HepG2 (cell line): ENCODE data around the gene DSG4. TPM values are rescaled to one million over a fixed set of nuclear protein-coding genes. Genes with fewer than 3 reads are reported as not detected.
A peak's percentile ranks its signal among the peaks of the same experiment; 100 is the strongest.

Source experiments
- ATAC-seq: fragments of 200-7000 bp; cut with Tn5 transposase; 3 replicates; pipeline ENCODE4 v1.9.1; 2020; ENCODE audit warnings: mild to moderate bottlenecking, moderate library complexity
- BruUV-seq: library from RNA; stranded (reverse); fragments of 400-500 nt; replicated peaks from 2 replicates; lab custom pipeline; 2021; lab: Mats Ljungman, UMichigan
- CTCF ChIA-PET: fragments of 300-600 bp; formaldehyde crosslinking; extraction: SDS; loops from one replicate; lab custom pipeline; 2021; ENCODE audit warnings: low total read pairs, inconsistent platforms, low intra/inter-chr PET ratio; lab: Yijun Ruan, JAX
- POLR2A ChIA-PET: fragments of 350-600 bp; sonication (Branson Sonifier 250); formaldehyde crosslinking; loops from one replicate; lab custom pipeline; 2020; ENCODE audit warnings: antibody characterized with exemption, inconsistent platforms; lab: Yijun Ruan, JAX
- DNase-seq: peaks from one replicate; pipeline ENCODE4 v3.0.0-alpha.2; 2015; ENCODE audit warnings: low spot score
- FAIRE-seq: peaks from 3 replicates; lab custom pipeline; 2011; peaks lifted over from hg19 to GRCh38; lab: Jason Lieb, UNC
- H2AFZ ChIP-seq: one replicate; pipeline ENCODE4 v1.6.1; 2011; ENCODE audit warnings: low read length, inconsistent platforms
- H3K27ac ChIP-seq: fragments of 300-600 bp; 3 replicates; pipeline ENCODE4 v1.8.0; 2011; ENCODE audit warnings: mixed run types, mild to moderate bottlenecking, mixed read lengths, low read length, inconsistent platforms; ENCODE audit not compliant: insufficient read depth; ENCODE audit errors: extremely low read length
- H3K27me3 ChIP-seq, 2 experiments: fragments of 200-600 bp in 1 of 2; 2 replicates in 1 of 2; 3 replicates in 1 of 2; pipeline versions ENCODE4 v1.6.0 to v1.8.0; 2011; ENCODE audit warnings: low read length in 2 of 2, mild to moderate bottlenecking in 2 of 2, moderate library complexity in 2 of 2, inconsistent platforms in 1 of 2; ENCODE audit not compliant: insufficient read depth in 2 of 2, control insufficient read depth in 1 of 2
- H3K36me3 ChIP-seq, 2 experiments: fragments of 200-600 bp in 1 of 2; replicated peaks in 1 of 2; 2 replicates in 1 of 2; 3 replicates in 1 of 2; pipeline versions ENCODE4 v1.5.1 to v1.8.0; 2011; ENCODE audit warnings: low read length in 2 of 2, inconsistent platforms in 1 of 2; ENCODE audit not compliant: insufficient read depth in 2 of 2, control insufficient read depth in 1 of 2
- H3K4me1 ChIP-seq: 2 replicates; pipeline ENCODE4 v1.5.1; 2012; ENCODE audit warnings: low read length, inconsistent platforms; ENCODE audit not compliant: insufficient read depth
- H3K4me2 ChIP-seq: 2 replicates; pipeline ENCODE4 v1.6.0; 2011; ENCODE audit warnings: low read depth, low read length, inconsistent platforms
- H3K4me3 ChIP-seq, 3 experiments: fragments of 200-600 bp in 1 of 3; sonication (generic), shearing (Covaris generic) in 1 of 3; replicated peaks in 1 of 3; 2 replicates each; pipeline ENCODE4 v1.5.1; 2011 to 2016; ENCODE audit warnings: low read length in 3 of 3, inconsistent platforms in 2 of 3, low read depth in 2 of 3, mild to moderate bottlenecking in 2 of 3, control low read depth in 1 of 3, mixed read lengths in 1 of 3; ENCODE audit not compliant: insufficient read depth in 1 of 3
- H3K79me2 ChIP-seq: one replicate; pipeline ENCODE4 v1.6.1; 2011; ENCODE audit warnings: low read length, inconsistent platforms; ENCODE audit not compliant: insufficient read depth
- H3K9ac ChIP-seq: 2 replicates; pipeline ENCODE4 v1.6.0; 2011; ENCODE audit warnings: mild to moderate bottlenecking, low read depth, low read length, inconsistent platforms; ENCODE audit not compliant: insufficient read depth
- H3K9me3 ChIP-seq: 2 replicates; pipeline ENCODE4 v1.5.1; 2012; ENCODE audit warnings: mild to moderate bottlenecking, low read length
- H4K20me1 ChIP-seq: 2 replicates; pipeline ENCODE4 v1.6.0; 2011; ENCODE audit warnings: inconsistent platforms, mild to moderate bottlenecking, low read length, moderate library complexity; ENCODE audit not compliant: insufficient read depth
- DPF2 ChIP-seq: sonication (generic); formaldehyde crosslinking; IDR thresholded peaks from 2 replicates; pipeline ENCODE4 v1.4.0; 2020; ENCODE audit warnings: mild to moderate bottlenecking, low read depth, missing genetic modification reagents, borderline replicate concordance
- FOSL2 ChIP-seq: sonication (generic); formaldehyde crosslinking; IDR thresholded peaks from 2 replicates; pipeline ENCODE4 v1.4.0; 2020; ENCODE audit warnings: missing genetic modification reagents
- KAT2B ChIP-seq: fragments of 150-350 bp; IDR thresholded peaks from 2 replicates; pipeline ENCODE4 v1.6.1; 2014; ENCODE audit warnings: low read depth, low read length, borderline replicate concordance
- KLF11 ChIP-seq: IDR thresholded peaks from 2 replicates; pipeline ENCODE4 v1.6.1; 2016; ENCODE audit warnings: missing compliant biosample characterization
- NFYC ChIP-seq: IDR thresholded peaks from 2 replicates; pipeline ENCODE4 v1.6.1; 2016; ENCODE audit warnings: missing genetic modification reagents, missing compliant biosample characterization
- POLR2A ChIP-seq, 2 experiments: IDR thresholded peaks; 2 replicates each; pipeline ENCODE4 v1.6.1; 2011; ENCODE audit warnings: low read depth in 2 of 2, low read length in 2 of 2, mild to moderate bottlenecking in 1 of 2, moderate library complexity in 1 of 2; ENCODE audit not compliant: insufficient read depth in 1 of 2
- ZNF382 ChIP-seq: sonication (generic); formaldehyde crosslinking; IDR thresholded peaks from 2 replicates; pipeline ENCODE4 v1.5.0; 2020; ENCODE audit warnings: missing genetic modification reagents, mild to moderate bottlenecking, borderline replicate concordance
- ZNF44 ChIP-seq: sonication (generic); formaldehyde crosslinking; IDR thresholded peaks from 2 replicates; pipeline ENCODE4 v1.5.1; 2020; ENCODE audit warnings: mild to moderate bottlenecking, missing genetic modification reagents
- WGBS: methylation state at CpG from one replicate; pipeline ENCODE4 v1.1.6; 2017; ENCODE audit warnings: low lambda C conversion rate; 5-methylcytosine and 5-hydroxymethylcytosine counted together
- in situ Hi-C: cut with HindIII; loops from 2 replicates; pipeline ENCODE4 v1.10.0; 2017; ENCODE audit warnings: low pct_unique_long_range_greater_than_20kb; ENCODE audit not compliant: extremely low pct_ligation_motif_present
- intact Hi-C: fragments of 100-400 bp; cut with micrococcal nuclease; formaldehyde crosslinking; loops from one replicate; pipeline ENCODE4 v1.10.0; 2022; ENCODE audit not compliant: unreplicated experiment
- polyA plus RNA-seq, 8 experiments: library from polyadenylated mRNA; depleted of rRNA in 3 of 8; stranded (reverse) in 7 of 8; unstranded in 1 of 8; fragments of >200 nt; fragmentation: Illumina TruSeq in 4 of 8; extraction: Trizol in 4 of 8; gene quantifications; 2 replicates each; pipeline versions ENCODE4 v1.2.1 to v1.2.3, GENCODE V29; 2011 to 2016; ENCODE audit warnings: low read depth in 4 of 8, missing spikeins in 1 of 8, mixed read lengths in 1 of 8; ENCODE audit not compliant: insufficient read depth in 1 of 8
- total RNA-seq, 5 experiments: library from RNA; depleted of rRNA; stranded (reverse); fragments of >200 nt; fragmentation: Illumina TruSeq; extraction: Trizol; gene quantifications; 2 replicates each; pipeline ENCODE4 v1.2.3, GENCODE V29; 2016; ENCODE audit warnings: low read depth in 1 of 5
- TF ChIP-seq, protein P1 (sequence below): sonication (generic); formaldehyde crosslinking; conservative IDR thresholded peaks from 2 replicates; pipeline ENCODE4 v1.8.0; 2022; ENCODE audit warnings: mild to moderate bottlenecking, moderate library complexity, missing genetic modification reagents
- TF ChIP-seq, protein P2 (sequence below): sonication (generic); formaldehyde crosslinking; IDR thresholded peaks from 2 replicates; pipeline ENCODE4 v1.5.0; 2020; ENCODE audit warnings: mild to moderate bottlenecking, missing genetic modification reagents, moderate library complexity
- TF ChIP-seq, protein P3 (sequence below): sonication (generic); formaldehyde crosslinking; IDR thresholded peaks from 2 replicates; pipeline ENCODE4 v1.4.0; 2020; ENCODE audit warnings: missing genetic modification reagents, borderline replicate concordance
- TF ChIP-seq, protein P4 (sequence below), 2 experiments: sonication (generic) in 1 of 2; formaldehyde crosslinking in 1 of 2; IDR thresholded peaks; 2 replicates each; pipeline versions ENCODE4 v1.4.0 to v1.6.1; 2018 to 2020; ENCODE audit warnings: missing genetic modification reagents in 2 of 2, borderline replicate concordance in 1 of 2, low read depth in 1 of 2, mild to moderate bottlenecking in 1 of 2, missing biosample characterization in 1 of 2

The DSG4 gene
- total and polyA plus RNA-seq, 2 of the 13 experiments (the other 11 are each of a cell fraction or from before 2014, with no cell fraction given), result 0.07 TPM; not detected in 1

DNA sequence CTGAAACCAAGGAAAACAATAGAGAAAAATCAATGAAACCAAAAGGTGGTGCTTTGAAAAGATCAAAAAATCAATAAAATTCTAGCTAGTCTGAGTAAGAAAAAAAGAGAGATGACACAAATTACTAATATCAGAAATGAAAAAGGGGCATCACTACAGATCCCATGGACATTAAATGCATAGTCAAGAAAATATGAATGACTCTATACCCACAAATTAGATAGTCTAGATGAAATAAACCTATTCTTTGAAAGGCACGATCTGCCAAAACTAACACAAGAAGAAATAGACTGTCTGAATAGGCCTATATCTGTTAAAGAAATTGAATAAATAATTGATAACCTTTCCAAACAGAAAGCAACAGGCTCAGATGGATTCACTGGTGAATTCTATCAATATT lies 55.7 kb downstream of the DSG4 start:
- Histone ChIP-seq H3K79me2 (no peaks in the 10 kb centered on the region), H3K36me3 (no peaks in the 10 kb centered on the region), H3K4me3 (no peak overlapping the region), H3K9ac (no peak overlapping the region), H3K9me3 (no peaks in the 10 kb centered on the region), H4K20me1 (no peaks in the 10 kb centered on the region), H3K4me1 (no peaks in the 10 kb centered on the region), H3K27ac (no peak overlapping the region), H3K4me2 (no peak overlapping the region), H3K27me3 (0 out of 5 replicates have a peak, but pooled peaks cover 0 to 3% of the 10 kb centered on the region in 2 experiments), H2AFZ (no peak overlapping the region)
- CTCF ChIA-PET, result no interaction called here
- in situ Hi-C loops, result no loop called here
- POLR2A ChIA-PET, result no interaction called here
- 0% methylated on average over 1 of the region's 1 CpG for WGBS
- FAIRE-seq (no peak), DNase-seq (no peak), ATAC-seq (no peak)
- no TSS peak for BruUV-seq
- no peak for TF ChIP-seq NFYC (CRISPR knock-in tag)
- no peak for TF ChIP-seq DPF2 (CRISPR knock-in tag)
- TF ChIP-seq KLF11 (CRISPR knock-in tag), result no peak
- TF ChIP-seq ZNF382 (CRISPR knock-in tag), result 0 out of 2 replicates have a peak, but pooled peaks have one; percentile 42
- peak; percentile 89 for TF ChIP-seq KAT2B
- TF ChIP-seq ZNF44 (CRISPR knock-in tag), result no peak
- intact Hi-C loops, result no loop called here

DNA sequence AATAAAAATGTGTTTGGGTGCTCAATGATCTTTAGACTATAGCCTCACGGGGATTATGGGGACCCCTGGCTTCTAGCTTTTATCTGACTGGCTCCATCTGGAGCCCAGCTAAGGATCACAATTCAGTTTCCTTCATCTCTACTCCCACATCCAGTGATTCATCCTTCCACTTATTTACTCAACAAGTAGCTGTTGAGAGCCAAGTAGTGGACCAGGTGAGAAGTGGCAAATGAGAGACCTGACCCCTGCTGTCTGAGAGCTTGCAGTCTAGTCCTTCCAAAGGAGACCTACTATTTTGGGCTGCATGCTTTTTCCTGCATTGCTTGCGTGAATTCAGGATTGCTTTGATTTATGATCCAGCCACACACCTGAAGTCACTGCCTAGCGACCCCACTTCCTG lies 60.2 kb downstream of the DSG4 start:
- ChIA-PET CTCF (no interaction called here), POLR2A (no interaction called here)
- Histone ChIP-seq H3K4me1 (no peaks in the 10 kb centered on the region), H3K4me2 (no peak overlapping the region), H2AFZ (no peak overlapping the region), H3K9ac (no peak overlapping the region), H3K36me3 (no peaks in the 10 kb centered on the region), H4K20me1 (no peaks in the 10 kb centered on the region), H3K79me2 (no peaks in the 10 kb centered on the region), H3K9me3 (no peaks in the 10 kb centered on the region), H3K4me3 (no peak overlapping the region), H3K27ac (no peak overlapping the region), H3K27me3 (peaks cover 0 to 3% of the 10 kb centered on the region in 2 experiments; a peak in 2 of 5 replicates)
- DNase-seq (peak; percentile 21), FAIRE-seq (no peak), ATAC-seq (peak; percentile 57)
- in situ Hi-C loops, result no loop called here
- BruUV-seq, result no TSS peak
- intact Hi-C loops, result no loop called here
- WGBS, result 34% methylated on average over 3 of the region's 3 CpGs
- peak; percentile 31; the same call in 1 of the 2 replicates for TF ChIP-seq FOSL2 (CRISPR knock-in tag)
- TF ChIP-seq, protein P1, sequence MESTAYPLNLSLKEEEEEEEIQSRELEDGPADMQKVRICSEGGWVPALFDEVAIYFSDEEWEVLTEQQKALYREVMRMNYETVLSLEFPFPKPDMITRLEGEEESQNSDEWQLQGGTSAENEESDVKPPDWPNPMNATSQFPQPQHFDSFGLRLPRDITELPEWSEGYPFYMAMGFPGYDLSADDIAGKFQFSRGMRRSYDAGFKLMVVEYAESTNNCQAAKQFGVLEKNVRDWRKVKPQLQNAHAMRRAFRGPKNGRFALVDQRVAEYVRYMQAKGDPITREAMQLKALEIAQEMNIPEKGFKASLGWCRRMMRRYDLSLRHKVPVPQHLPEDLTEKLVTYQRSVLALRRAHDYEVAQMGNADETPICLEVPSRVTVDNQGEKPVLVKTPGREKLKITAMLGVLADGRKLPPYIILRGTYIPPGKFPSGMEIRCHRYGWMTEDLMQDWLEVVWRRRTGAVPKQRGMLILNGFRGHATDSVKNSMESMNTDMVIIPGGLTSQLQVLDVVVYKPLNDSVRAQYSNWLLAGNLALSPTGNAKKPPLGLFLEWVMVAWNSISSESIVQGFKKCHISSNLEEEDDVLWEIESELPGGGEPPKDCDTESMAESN (CRISPR knock-in tag), result no peak
- TF ChIP-seq, protein P2, sequence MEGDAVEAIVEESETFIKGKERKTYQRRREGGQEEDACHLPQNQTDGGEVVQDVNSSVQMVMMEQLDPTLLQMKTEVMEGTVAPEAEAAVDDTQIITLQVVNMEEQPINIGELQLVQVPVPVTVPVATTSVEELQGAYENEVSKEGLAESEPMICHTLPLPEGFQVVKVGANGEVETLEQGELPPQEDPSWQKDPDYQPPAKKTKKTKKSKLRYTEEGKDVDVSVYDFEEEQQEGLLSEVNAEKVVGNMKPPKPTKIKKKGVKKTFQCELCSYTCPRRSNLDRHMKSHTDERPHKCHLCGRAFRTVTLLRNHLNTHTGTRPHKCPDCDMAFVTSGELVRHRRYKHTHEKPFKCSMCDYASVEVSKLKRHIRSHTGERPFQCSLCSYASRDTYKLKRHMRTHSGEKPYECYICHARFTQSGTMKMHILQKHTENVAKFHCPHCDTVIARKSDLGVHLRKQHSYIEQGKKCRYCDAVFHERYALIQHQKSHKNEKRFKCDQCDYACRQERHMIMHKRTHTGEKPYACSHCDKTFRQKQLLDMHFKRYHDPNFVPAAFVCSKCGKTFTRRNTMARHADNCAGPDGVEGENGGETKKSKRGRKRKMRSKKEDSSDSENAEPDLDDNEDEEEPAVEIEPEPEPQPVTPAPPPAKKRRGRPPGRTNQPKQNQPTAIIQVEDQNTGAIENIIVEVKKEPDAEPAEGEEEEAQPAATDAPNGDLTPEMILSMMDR, result peak; percentile 42
- TF ChIP-seq, protein P3, sequence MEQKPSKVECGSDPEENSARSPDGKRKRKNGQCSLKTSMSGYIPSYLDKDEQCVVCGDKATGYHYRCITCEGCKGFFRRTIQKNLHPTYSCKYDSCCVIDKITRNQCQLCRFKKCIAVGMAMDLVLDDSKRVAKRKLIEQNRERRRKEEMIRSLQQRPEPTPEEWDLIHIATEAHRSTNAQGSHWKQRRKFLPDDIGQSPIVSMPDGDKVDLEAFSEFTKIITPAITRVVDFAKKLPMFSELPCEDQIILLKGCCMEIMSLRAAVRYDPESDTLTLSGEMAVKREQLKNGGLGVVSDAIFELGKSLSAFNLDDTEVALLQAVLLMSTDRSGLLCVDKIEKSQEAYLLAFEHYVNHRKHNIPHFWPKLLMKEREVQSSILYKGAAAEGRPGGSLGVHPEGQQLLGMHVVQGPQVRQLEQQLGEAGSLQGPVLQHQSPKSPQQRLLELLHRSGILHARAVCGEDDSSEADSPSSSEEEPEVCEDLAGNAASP (CRISPR knock-in tag), result no peak
- no peak for TF ChIP-seq POLR2A (IDR thresholded peaks at IDR 0.05; ENCODE audit: insufficient read depth in 1 of 2, low read depth in 2 of 2, low read length in 2 of 2)
- TF ChIP-seq, protein P4, sequence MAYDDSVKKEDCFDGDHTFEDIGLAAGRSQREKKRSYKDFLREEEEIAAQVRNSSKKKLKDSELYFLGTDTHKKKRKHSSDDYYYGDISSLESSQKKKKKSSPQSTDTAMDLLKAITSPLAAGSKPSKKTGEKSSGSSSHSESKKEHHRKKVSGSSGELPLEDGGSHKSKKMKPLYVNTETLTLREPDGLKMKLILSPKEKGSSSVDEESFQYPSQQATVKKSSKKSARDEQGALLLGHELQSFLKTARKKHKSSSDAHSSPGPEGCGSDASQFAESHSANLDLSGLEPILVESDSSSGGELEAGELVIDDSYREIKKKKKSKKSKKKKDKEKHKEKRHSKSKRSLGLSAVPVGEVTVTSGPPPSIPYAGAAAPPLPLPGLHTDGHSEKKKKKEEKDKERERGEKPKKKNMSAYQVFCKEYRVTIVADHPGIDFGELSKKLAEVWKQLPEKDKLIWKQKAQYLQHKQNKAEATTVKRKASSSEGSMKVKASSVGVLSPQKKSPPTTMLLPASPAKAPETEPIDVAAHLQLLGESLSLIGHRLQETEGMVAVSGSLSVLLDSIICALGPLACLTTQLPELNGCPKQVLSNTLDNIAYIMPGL (CRISPR knock-in tag; IDR thresholded peaks at IDR 0.05; ENCODE audit: borderline replicate concordance in 1 of 2, low read depth in 1 of 2), result no peak
